NCI-H146 treated with DMSO at 0.1 percent for 48 hours (cell line): ENCODE measurements around the gene AMFR.

Source experiments
- DNase-seq: peaks from one replicate; lab custom pipeline; 2025; ENCODE audit not compliant: unreplicated experiment; lab: John Stamatoyannopoulos, UW

The AMFR gene

DNA sequence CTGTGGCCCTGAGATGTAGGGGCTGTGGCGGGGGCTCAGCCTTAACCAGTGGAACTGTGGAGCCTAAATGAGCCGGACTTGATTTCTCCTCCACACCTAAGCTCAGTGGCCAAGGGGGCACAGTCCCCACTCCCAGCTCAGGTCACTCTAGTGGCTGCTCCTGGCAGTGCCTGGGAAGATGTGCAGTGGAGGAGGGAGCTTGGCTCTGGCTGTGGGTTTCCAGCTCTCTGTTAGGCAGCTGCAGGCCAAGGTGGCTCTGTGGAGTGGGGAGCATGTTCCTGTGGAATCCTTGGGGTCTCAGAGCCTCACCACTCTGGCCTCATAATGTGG lies 76.3 kb downstream of the AMFR start:
- DNase-seq = no peak

DNA sequence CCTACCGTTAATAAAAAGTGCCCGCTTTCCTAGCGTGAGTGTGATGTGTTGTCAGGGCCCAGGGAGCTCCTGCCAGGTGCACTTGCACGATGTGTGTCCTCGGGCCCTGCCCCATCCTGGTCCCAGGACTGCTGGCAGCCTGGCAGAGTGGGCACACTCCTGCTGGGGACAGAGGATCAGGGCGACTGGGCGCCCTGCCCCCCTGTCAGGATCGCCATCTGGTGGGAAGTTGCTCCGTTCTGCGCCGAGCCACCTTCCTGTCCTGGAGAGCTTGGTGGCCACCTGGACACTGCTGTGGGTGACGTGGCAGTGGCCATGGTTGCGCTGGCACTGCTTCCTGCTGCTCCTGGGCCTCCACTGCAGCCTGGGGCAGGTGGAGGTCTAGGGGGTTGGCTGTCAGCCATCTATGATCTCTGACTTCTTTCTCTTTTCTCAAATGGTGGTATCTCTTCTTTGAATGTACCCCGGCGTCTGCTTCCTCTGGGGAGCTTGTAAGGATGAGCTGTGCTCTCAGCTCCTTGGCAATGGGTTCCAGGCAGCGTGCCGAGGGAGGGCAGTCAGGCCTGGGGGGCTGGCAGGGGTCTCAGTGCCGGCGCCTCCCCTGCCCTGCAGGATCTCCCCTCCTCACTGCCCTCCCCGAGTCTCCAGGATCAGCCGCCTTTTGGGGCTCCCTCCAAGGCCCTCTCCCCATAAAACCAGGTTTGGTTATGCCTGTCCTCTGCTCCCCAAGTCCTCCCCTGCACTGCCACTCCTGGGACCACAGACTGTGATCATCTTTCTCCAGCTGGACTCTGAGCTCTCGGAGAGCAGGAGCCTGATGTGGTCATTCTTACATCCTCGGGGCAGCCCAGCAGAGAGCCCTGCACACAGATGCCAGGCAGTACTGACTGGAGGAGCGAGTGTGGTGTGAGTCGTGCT lies 76.9 kb downstream of the AMFR start:
- DNase-seq = no peak

DNA sequence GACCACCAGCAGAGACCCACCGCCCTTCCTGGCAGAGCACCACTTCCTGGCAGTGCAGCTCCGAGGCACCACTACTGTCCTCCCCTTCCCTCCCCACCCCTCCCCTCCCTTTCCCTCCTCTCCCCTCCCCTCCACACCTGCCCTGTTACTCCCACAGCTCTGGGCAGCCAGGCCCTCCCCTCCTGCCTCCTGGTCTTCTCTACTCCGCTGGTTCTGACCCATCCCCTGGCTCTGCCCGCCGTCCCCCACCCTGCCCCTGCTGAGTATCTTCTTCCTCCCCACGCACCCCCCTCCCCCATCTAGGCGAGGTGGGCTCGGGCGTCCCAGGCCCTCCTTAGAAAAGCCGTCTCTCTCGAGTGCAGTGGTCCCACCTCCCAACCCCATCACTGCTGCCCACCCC lies 77.7 kb downstream of the AMFR start:
- no peak for DNase-seq

DNA sequence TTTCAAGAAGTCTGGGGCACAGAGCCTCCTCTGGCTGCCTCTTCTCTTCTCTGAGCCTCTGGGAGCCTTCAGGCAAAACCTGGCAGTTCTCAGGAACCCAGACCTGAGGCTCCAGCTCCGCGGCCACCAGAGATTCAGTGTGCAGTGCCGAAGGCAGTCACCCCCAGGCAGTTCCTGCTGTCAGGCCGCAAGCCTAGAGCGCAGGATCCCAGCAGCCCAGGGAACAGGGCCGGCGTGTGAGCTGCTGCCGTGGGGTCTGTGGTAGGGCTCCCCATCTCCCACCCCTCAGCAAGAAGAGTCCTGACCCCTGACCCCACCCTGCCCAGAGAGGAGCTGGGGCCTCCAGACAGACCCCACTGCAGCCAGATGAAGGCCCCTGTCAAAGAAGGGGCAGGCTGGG lies 78.2 kb downstream of the AMFR start:
- no peak for DNase-seq

DNA sequence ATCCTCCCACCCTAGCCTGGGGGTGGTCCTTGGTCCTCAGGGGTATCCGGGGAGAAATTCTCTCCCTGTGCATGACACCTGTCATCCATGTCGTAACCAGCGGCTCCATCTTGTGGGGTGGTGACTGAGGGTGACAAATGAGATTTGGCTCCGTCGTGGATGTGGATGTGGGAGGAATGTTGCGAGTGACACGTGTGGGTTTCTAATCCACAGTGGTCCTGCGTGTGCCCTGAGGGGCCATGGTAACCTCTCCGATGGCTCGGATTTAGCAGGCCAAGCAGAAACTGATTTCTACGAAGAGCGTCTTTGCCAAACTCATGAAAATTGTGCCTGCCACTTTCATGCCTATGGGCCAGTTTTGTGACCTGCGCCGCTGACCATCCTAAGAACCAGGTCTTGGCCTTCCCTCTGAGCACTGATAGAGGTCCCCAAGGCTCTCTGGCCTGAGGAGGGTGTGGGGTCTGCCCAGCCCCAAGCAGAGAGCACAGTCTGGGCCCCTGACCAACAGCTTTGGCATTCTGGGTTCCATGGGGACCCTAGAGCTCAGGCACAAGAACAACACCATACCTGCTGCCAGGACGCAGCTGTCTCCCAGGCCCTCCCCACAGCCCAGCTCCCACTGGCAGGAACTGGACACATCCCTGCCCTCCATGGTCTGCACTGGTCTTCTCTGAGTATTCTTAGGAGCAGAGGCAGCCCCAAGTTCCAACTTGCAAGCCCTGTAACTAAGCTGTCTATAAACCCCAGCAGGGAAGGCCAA lies 79.0 kb downstream of the AMFR start:
- no peak for DNase-seq

DNA sequence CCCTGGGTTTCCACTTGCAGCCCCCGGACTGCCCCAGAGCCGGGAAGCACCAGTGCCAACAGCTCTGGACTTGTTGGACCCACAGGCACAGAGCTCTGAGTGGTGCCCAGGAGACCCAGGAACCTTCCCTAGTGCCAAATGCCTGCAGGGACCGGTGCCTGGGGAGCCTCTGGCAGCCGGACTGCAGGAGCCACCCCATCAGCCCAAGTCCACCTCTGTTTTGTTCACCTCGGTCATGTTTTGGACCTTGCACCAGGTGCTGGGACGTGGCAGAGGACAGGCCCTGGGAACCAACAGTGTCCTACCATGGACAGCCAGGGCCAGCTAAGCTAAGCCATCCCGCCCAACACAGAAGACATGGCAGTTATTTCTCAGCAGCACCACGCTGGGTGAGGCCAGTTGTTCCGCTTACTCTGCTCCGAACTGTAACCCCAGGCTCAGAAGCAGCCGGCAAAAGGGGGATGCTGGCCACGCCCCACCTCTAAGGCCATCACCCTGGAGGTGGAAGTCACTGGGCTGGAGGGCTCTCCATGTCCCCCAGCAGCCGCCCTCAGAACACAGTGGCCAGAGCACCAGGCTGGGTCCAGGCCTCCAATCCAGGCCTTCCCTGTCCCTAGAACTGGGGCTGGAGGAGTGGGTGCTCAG lies 79.8 kb downstream of the AMFR start:
- no peak for DNase-seq

DNA sequence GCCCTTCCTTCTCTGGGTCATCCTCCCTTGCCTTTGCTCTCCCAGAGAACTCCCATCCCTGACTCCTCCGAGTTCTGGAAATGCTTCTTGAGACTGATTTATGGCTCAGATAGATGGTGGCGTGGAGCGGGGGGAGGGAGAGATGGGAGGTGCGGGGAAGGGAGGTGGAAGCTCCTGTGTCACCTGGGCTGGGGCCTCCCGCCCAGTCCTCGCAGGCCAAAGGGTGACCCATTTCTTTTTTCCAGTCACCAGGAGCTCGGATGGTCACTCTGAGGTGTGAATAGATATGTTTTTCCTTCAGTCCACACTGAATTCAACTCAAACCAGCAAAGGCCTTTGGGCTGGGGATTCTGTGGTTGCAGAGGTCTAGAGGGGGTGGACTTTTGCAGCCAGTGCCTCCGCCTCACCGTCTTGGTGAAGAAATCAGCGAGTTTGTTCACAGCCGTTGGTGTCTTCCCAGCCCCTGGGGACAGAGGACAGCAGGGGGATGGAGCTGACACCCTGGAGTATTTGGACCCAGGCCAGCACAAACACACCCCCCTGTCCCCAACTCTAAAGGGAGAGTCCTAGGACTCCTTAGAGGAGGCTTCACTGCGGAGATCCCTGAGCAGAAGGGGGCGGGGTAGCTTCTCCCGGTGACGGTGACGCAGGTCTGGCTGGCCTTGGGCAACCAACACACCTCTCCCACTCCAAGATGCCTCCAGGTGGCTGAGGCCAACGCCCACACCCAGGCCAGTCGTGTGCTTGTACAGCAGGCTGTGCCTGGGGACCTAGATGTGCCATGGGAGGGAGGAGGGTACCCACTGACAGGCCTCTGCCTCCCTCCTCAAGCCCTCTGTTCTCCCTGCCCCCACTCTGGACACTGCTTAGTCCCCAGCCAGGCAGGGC lies 80.6 kb downstream of the AMFR start:
- no peak for DNase-seq

DNA sequence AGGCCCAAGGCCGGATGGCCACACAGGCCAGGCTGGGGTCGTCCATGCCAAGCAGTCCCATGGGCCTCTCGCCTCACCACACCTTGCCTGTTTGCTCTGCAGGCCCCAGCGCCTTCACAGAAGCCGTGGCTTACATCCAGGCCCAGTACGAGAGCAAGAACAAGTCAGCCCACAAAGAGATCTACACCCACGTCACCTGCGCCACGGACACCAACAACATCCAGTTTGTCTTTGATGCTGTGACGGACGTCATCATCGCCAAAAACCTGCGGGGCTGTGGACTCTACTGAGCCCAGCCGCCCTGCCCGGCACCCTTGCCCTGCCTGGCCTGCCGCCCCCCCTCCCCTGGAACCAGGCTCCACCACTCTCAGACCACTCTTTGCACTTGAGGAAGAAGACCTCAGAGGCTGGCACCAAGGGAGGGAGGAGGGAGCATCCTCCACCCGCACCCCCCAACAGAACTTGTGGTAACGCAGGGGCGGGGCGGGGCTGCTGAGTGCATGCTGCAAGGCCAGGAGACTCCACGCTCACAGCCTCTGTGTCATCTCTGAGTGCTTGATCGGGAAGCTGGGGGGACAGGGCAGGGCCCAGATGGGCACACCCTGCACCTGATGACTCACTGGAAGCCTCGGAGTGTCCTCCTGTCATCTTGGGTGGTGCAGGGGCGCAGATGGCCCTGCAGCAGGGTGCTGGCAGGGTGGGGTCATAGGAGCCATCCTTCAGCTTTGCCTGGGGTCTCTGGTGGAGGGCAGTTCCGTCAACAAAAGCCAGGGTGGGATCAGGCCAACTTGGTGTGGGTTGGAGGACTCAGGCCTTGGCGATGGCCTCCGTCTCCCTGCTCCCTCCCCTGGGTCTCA lies 81.5 kb downstream of the AMFR start:
- DNase-seq = no peak

DNA sequence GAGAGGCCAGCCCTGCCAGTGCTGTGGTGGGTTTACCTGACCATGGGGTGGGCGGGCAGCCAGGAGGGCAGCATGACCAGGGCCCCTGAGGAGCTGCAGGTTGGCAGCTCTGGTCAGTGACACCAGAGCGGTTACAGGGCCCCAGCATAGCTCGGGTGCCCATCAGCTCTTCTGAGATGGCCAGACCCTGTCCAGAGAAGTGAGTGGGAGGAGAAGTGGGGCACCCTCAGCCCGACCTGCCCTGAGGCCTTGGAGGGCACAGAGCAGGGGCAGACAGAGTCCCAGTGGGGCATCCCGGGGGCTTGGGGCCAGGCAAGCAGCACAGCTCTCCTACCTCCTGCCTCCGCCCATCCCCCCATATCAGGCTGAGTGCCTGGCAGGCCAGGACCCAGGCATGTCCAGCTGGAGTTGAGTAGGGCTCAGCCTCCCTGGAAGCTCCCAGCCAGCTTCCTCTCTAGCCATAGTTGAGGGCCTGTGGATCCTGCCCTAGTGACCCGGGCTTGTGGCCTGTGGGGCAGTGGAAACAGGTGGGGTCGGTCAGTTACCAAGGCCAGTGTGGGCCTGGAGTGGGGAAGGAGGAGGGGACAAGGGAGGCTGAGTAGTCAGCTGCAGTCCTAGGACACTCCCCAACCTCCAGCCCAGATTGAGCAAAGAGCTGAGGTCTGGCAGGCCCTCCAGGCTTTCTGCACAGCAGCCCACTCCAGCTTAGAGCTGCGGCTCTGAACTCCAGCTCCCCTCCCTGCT lies 83.5 kb downstream of the AMFR start:
- DNase-seq = no peak

DNA sequence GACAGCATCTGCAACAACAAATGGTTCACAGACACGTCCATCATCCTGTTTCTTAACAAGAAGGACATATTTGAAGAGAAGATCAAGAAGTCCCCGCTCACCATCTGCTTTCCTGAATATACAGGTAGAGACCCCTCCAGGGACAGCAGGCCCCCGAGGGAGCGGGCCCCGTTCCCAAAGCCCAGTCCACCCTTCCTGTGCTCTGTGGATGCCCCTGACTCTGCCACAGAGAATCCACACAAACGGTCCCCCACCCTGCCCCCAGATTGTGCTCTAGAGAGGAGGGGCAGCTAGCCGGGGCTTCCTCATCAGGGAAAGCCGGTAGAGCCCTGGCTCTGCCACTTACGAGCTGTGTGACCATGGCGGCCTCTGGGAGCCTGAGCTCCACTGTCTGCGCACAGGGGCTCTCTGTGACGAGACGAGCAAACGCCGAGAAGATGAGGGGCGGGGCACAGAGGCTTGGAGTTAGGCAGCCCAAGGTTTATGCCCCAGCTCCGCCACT lies 84.4 kb downstream of the AMFR start:
- DNase-seq = no peak

DNA sequence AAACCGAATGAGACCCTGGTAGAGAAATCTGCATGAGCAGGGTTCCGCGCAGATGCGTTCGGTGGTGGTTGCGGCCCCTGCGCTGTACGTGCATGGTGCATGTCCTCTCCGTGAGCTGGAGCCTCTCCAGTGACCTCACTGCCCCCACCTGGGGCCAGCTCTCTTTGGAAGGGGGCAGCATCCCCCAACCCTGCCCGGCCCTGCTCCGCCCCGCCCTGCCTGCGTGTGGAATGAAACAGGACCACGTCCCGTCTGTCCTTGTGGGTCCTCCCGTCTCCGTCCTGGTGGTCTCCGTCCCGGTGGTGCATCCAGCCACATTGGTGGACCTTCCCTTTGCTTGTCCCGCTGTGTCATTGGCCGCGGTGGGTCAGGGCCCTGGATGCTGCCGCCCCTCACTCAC lies 84.9 kb downstream of the AMFR start:
- DNase-seq = no peak

DNA sequence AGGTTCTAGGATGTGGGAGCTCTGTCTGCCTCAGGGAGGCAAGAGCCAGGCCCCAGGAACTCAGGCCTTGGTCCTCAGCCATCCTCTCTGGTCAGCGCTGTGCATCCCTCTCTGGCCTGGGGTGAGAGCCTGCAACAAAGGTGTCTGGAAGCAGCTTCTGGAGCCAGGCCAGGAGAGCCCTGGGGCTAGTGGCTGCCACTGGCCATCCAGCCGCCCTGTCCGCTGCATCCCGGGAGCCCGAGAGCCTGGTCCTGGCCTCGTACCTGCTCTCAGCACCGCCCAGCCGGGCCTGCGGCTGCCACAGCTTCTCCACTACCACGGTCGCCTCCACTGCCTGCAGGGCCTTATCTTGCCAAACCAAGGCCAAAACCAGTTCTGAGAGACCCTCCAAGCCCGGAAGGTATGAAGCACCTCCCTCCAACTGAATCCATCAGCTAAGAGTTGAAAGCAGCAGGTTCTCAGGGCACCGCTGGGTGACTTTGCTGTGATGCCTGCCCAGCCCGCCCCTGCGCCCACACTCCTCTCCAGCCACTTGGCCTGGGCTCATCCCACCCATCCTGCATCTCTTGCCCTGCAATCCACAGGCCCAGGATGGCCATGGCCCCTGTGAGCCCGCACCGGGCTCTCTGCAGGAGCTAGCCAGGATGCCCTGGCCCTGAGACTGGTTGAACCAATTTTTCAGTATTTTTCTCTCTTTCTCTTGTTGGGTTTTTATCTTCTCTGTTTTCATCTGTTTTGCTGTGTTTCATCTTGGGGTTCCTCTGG lies 85.7 kb downstream of the AMFR start:
- DNase-seq = no peak

DNA sequence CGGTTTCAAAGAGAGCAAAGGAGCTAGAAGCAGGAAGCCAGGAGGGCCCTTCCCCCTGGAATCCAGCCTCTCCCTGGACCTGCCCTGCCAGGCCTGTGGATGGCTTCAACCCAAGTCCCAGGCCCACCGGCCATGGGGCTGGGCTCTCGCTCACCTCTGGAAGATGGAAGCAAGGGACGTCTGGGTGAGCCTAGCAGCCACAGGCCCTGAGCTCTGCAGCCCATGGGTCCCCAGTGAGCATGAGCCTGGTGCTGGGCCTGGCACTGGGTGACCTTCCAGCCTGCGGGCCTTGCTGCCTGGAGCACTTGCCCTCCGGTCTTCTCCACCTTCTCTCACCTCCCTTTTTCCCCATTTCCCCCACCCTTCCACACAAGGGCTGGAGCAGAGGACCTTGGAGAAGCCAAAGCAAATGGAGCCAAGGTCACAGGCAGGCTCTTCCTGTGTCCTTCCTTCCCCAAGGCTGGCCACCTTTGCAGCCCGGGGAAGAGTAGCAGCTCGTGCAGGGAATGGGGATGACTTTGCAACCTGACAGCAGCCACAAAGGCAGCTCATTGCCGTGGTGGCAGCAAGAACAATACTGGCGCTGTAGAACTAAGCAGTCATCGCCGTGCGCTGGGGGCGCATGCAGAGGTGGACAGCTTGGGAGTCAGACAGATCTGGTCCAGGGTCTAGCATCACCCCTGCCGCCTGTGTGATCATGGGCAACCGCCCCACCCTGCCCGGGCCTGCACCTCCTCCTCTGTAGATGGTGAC lies 86.6 kb downstream of the AMFR start:
- no peak for DNase-seq

DNA sequence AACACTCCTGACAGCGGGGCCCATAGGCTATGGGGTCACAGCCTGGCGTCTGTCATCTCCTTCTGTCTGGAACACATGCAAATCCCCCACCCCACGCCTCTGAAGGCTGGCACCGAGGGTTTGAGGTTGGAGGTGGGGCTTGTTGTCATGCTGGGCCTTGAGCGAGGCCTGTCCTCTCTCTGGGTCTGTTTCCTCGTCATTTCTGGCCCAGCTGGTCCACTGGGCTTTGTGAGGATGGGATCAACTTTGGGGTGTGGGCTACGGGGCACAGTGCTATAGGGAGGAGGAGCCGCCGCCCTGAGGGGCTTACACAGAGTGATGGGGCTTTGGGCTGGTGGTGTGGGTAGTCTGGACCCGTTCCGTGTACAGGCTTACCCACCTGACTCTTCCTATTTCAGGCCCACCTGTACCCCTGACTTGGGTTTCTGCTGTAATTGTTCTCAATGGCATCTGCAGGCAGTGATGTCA lies 87.5 kb downstream of the AMFR start:
- DNase-seq = no peak

DNA sequence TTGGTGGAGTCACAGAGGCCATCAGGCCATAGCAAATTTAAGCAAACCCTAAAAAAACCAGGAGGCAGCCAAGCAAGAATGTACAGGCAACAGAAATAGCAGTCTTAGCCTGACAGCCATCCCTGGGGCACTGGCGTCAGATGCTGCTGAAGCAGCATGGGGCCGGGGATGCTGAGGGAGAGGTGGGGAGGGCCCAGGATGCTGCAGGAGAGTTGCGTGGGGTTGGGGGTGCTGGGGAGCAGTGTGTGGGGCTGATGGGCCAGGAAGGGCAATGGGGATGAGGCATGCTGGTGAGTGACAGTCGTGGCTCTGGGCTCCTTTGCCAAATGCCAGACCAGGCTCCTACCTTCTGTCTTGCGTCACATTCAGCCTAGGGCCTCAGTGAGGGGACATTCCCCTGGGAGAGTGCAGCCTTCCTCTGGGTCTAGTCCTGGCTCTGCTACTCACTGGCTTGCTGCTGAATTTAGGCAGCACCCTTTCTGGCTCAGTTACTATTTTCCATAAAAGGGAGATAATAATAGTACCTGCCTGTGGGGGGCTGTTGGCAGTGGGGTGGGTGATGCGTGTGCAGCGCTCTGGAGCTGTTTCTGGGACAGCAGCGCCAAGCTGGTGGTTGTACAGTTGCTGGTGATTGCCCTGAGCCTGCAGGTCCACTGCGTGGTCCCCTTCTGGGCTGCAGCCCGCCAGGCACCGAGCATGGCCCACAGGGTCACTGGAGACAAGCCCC lies 88.1 kb downstream of the AMFR start:
- no peak for DNase-seq

DNA sequence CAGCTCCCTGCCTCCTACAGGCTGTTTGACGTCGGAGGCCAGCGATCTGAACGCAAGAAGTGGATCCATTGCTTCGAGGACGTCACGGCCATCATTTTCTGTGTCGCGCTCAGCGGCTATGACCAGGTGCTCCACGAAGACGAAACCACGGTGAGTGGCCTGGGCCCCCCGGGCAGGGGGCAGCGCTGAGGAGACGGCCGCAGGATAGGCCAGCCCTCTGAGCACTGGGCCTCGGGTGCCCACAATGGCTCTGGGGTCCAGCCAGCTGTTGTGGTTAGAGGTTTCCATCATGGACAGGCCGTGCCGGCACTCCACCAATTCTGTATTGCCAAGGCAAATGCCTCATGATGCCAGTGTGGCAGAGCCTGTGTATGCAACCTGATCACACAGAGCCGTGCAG lies 88.6 kb downstream of the AMFR start:
- no peak for DNase-seq
